DMS53 (cell line): ENCODE results near the gene LRP2BP.
"Not testable (repeated sequence)": the region's sequence is repeated elsewhere in the genome, so short reads cannot be mapped to it uniquely, and the experiment has no call there.

Experiments used
- DNase-seq: peaks from one replicate; lab custom pipeline; 2025; lab: John Stamatoyannopoulos, UW

LRP2BP gene

GRCh38 chr4:185395956-185396723, 416 bp upstream of the LRP2BP start:
- DNase-seq, result peak; percentile 96

DNA sequence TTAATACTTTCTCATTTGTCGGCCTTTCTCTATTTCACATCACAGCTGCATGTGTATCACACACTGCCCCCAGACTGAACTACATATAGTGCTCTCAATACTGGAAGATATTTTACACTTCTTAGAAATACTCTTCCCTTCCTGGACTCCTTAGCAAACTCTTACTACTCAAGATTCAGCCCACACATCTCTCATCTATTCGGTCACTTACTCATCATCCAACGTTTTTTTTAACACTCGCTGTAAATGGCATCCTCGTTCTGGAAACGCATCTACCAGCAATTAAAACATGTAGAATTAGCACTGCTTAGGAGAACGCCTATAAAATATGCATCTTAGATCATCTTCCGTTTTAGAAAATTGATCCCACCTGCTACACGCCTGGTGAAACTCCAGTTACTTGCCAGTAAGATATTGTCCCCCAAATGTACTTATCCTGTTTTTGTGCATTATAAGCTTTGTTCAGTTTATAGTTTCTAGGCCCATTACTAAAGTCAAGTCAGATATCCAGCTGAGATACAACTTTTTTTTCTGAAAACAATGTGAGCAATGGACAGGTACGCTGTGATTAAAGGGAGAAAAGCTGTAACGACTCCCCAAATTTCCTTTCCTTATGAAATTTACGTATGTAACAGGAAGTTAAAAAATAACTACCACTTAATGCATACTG, 1.0 kb downstream of the LRP2BP start:
- DNase-seq, result peak; percentile 26

DNA sequence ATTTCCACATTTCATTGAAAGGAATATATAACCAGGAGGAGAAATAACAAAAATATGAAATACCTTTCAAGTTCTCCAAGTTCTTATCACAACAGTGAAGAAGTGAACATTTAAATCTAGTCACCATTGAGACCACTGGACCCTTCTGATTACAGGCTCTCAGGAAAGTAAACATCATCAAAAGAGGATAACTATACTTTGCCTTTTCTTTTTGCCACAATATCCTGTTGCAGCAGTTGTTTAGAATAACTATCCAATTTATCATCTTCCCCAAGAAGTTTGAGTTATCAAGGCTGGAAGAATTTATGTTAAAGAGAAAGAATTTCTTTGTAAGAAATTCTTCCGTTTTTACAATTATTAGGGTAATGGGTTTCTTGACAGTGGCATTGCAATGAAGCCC, 3.6 kb downstream of the LRP2BP start:
- no peak for DNase-seq

GRCh38 chr4:185390941-185391340, 4.8 kb downstream of the LRP2BP start:
- peak; percentile 9 for DNase-seq

- no peak for DNase-seq
These were observed 7.8 kb downstream of the LRP2BP start for GRCh38 chr4:185387957-185388356.

DNA sequence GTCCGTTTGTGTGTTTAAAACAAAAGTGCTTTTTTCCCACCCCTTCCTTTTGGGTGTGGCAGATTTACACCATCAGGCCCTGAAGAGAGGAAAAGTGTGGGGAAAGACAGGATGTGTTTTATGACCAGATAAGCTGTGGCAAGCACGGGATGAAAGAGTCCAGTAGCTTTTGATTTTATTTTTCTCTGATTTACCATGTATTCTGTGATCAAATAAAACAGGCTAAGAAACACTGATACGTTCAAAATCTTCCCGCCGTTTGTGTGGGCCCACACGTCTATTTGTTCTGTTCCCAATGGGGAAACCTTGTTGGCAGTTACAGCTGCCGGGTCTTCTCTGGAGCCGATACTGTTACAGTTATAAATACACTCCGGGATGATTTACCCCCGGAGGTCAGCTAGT, 10.8 kb downstream of the LRP2BP start:
- DNase-seq, result no peak

- no peak for DNase-seq
These were observed 11.7 kb downstream of the LRP2BP start for GRCh38 chr4:185384061-185384460.

GRCh38 chr4:185383451-185383850, 12.3 kb downstream of the LRP2BP start:
- peak; percentile 82 for DNase-seq

- no peak for DNase-seq
These were observed 13.0 kb downstream of the LRP2BP start for GRCh38 chr4:185382754-185383153.

GRCh38 chr4:185381288-185382196, 14.2 kb downstream of the LRP2BP start:
- DNase-seq, result no peak

GRCh38 chr4:185380320-185380719, 15.4 kb downstream of the LRP2BP start:
- DNase-seq, result no peak

GRCh38 chr4:185379326-185380295, 16.1 kb downstream of the LRP2BP start:
- no peak for DNase-seq

DNA sequence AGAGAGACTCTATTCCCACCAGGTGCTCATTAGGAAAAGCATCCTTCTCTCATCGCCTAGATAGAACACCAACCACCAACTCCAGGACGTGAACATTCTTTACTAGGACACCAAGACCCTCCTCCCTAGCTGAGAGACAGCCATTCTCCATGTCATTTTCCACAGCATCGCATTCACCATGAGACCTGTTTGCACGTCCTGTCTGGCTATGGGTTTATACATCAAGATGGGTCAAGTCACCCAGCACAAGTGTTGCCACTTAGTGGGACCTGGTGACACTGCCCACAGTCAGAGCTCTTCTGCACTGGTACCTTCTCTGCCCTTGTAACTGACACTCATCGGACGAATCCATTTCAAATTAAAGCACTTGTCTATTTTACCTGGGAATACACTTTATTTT, 17.5 kb downstream of the LRP2BP start:
- DNase-seq, result no peak

GRCh38 chr4:185374573-185374972, 21.2 kb downstream of the LRP2BP start:
- no peak for DNase-seq

- no peak for DNase-seq
These were observed 21.7 kb downstream of the LRP2BP start for GRCh38 chr4:185374027-185374426.

GRCh38 chr4:185371702-185372101, 24.0 kb downstream of the LRP2BP start:
- DNase-seq, result no peak

DNA sequence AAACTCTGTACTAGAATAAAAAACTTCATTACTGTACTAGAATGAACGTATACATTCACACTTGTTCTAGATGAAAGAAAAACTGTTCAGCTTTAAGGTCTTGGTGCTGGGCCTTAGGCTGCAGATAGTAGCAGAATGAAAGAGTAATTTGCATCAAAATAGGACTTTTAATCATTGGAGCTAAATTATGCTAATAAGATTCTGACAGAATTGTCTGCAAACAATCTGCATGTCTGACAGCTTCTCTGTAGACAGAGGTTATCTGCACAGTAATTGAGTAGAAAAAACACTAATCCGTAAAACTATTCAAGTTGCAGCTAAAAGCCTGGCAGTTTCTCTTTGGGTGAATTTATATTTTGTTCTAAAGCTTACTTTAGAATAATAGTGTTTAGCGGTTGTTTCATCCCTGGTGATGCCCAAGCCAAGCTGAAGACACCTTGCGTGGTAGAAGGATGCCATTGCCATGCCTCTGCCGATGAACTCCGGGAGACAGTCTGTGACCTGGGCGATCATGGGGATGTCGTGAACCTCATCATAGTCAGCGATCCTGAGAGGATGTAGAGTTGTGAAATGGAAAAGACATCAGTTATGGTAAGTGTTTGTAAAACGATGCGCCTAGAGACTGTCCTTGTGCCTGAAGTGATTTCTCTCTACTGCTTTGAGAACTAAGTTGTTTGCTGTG, 25.3 kb downstream of the LRP2BP start:
- no peak for DNase-seq

DNA sequence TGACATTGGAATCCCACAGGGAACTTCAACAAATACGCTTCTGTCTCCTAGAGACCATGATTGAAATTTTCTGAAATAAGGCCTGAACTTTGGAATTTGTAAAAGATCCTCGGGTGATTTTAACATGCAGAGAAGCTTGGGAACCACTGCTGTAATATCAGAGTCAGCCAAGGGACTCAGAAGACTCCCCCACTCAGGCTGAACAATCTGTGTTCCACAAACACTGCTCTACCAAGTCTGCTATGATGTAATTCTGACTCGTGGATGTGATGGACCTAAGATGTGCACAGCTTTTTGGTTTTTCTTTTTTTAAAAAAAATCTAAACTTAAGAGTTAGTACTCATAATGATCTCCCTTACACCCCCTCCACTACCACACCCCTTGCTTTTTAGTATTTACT, 26.0 kb downstream of the LRP2BP start:
- DNase-seq, result no peak

DNA sequence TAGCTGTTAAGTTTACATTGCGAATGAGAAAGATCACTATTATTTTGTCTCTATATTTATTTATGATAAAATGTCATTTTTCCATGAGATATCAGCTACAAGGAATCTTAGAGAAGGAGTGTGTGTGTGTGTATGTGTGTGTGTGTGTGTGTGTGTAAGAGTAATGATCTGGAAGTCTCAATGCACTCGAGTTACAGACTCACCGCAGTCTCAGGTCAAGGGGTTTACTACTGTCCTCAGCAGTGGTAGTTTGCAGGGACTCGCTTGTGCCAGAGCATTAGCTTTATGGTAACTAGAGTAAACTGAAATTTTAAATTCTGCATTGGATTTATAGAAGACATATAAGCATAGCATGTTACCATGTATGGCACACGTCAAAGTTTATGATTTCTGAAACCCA, 30.8 kb downstream of the LRP2BP start:
- no peak for DNase-seq

DNA sequence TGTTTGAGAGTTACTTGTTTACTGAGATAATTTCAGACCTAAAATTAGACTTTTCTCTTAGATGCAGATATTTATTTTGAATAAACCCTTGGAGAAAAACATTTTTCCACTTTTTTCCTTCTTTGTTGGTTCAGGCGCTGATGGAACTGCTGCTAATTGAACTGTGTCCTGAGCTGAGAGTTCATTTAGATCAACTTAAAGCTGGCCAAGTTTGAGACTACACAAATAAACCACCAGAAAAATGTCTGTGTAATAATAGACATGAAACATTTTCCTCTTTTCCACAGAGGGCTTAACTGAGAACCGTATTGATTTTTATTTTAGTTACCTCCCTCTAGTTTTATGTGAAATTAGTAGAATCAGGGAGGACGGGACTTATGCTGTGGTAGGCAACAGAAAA, 32.5 kb downstream of the LRP2BP start:
- DNase-seq, result no peak

GRCh38 chr4:185362570-185362969, 33.2 kb downstream of the LRP2BP start:
- not testable (repeated sequence) for DNase-seq
